Osteocyte (in vitro differentiated cells): ENCODE measurements around the gene TFB2M. TPM values are rescaled to one million over a fixed set of nuclear protein-coding genes. Genes with fewer than 3 reads are reported as not detected.
A peak's percentile ranks its signal among the peaks of the same experiment; 100 is the strongest.

ENCODE experiments used
- DNase-seq: peaks from one replicate; pipeline ENCODE4 v3.0.0; 2021; ENCODE audit warnings: mixed read lengths; ENCODE audit not compliant: unreplicated experiment; ENCODE audit errors: extremely low spot score
- H3K27ac Mint-ChIP-seq: one replicate; pipeline ENCODE4 v1.8.0; 2021; ENCODE audit warnings: mild to moderate bottlenecking, mixed read lengths; ENCODE audit not compliant: unreplicated experiment
- H3K27me3 Mint-ChIP-seq: one replicate; pipeline ENCODE4 v1.8.0; 2021; ENCODE audit warnings: mixed read lengths; ENCODE audit not compliant: unreplicated experiment
- H3K36me3 Mint-ChIP-seq: one replicate; pipeline ENCODE4 v1.8.0; 2021; ENCODE audit warnings: mixed read lengths; ENCODE audit not compliant: unreplicated experiment
- H3K4me1 Mint-ChIP-seq: one replicate; pipeline ENCODE4 v1.8.0; 2021; ENCODE audit warnings: mixed read lengths; ENCODE audit not compliant: unreplicated experiment
- H3K4me3 Mint-ChIP-seq: one replicate; pipeline ENCODE4 v1.8.0; 2021; ENCODE audit warnings: mild to moderate bottlenecking, moderate library complexity, mixed read lengths; ENCODE audit not compliant: unreplicated experiment
- H3K9me3 Mint-ChIP-seq: one replicate; pipeline ENCODE4 v1.8.0; 2021; ENCODE audit warnings: mixed read lengths; ENCODE audit not compliant: unreplicated experiment
- CTCF ChIP-seq: fragments of 200-600 bp; sonication (generic); IDR thresholded peaks from 2 replicates; pipeline ENCODE4 v1.5.0; 2021; ENCODE audit warnings: antibody characterized with exemption, mild to moderate bottlenecking, moderate library complexity
- total RNA-seq: library from RNA; stranded (reverse); gene quantifications from 2 replicates; pipeline ENCODE4 v1.2.1, GENCODE V29; 2021

Gene TFB2M
- total RNA-seq, 1 donor from 2014 or later, result 12.5 TPM

- TF ChIP-seq CTCF, result no peak
- peaks cover 15% of the 10 kb centered on the region for H3K36me3 Mint-ChIP-seq
- no peak overlapping the region for H3K4me3 Mint-ChIP-seq
- H3K27me3 Mint-ChIP-seq, result no peaks in the 10 kb centered on the region
- H3K27ac Mint-ChIP-seq, result peak overlapping the region; percentile 79
- no peaks in the 10 kb centered on the region for H3K9me3 Mint-ChIP-seq
- DNase-seq, result no peak
- peaks cover 66% of the 10 kb centered on the region for H3K4me1 Mint-ChIP-seq
Observed at GRCh38 chr1:246583448-246584185, 17.6 kb upstream of the TFB2M start.

GRCh38 chr1:246583056-246583440, 17.0 kb upstream of the TFB2M start:
- TF ChIP-seq CTCF, result no peak
- H3K27ac Mint-ChIP-seq, result peak overlapping the region; percentile 79
- peaks cover 68% of the 10 kb centered on the region for H3K4me1 Mint-ChIP-seq
- H3K27me3 Mint-ChIP-seq, result no peaks in the 10 kb centered on the region
- no peak overlapping the region for H3K4me3 Mint-ChIP-seq
- peaks cover 15% of the 10 kb centered on the region for H3K36me3 Mint-ChIP-seq
- no peak for DNase-seq
- no peaks in the 10 kb centered on the region for H3K9me3 Mint-ChIP-seq

- Mint-ChIP-seq H3K27me3 (no peaks in the 10 kb centered on the region), H3K36me3 (peaks cover 15% of the 10 kb centered on the region), H3K4me1 (peaks cover 68% of the 10 kb centered on the region), H3K9me3 (no peaks in the 10 kb centered on the region), H3K27ac (peak overlapping the region; percentile 46), H3K4me3 (no peak overlapping the region)
- no peak for TF ChIP-seq CTCF
- DNase-seq, result no peak
Observed at GRCh38 chr1:246582301-246583055, 16.4 kb upstream of the TFB2M start.

GRCh38 chr1:246580497-246581370, 14.7 kb upstream of the TFB2M start:
- H3K27me3 Mint-ChIP-seq, result no peaks in the 10 kb centered on the region
- peaks cover 15% of the 10 kb centered on the region for H3K36me3 Mint-ChIP-seq
- DNase-seq, result no peak
- no peaks in the 10 kb centered on the region for H3K9me3 Mint-ChIP-seq
- TF ChIP-seq CTCF, result no peak
- H3K4me1 Mint-ChIP-seq, result peaks cover 68% of the 10 kb centered on the region
- no peak overlapping the region for H3K4me3 Mint-ChIP-seq
- peak overlapping the region; percentile 57 for H3K27ac Mint-ChIP-seq
